ENCODE results near the gene CACNA2D3.

The CACNA2D3 gene

GRCh38 chr3:54131026-54131605 lies 8.8 kb downstream of the CACNA2D3 start:
- no peak for DNase-seq

DNA sequence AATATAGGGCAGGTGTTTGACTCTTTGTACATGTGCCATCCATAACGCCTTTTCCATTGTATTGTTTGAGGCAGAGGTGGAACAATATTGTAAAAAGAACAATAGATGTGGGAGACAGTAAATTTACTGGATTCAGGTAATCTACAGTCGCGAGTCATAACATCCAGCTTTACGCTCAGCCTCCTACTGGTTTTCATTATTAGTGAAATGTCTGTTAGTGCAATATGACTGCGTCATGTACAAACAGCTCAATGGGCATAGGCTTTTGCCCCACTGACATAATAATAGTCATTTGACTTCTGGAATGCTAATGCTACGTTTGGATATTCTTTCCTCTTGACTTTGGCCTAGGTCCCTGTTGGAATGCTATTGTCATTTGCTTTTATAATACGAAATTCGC lies 9.5 kb downstream of the CACNA2D3 start:
- DNase-seq, result no peak

- no peak for DNase-seq
These were observed 10.3 kb downstream of the CACNA2D3 start for GRCh38 chr3:54132685-54133084.

DNA sequence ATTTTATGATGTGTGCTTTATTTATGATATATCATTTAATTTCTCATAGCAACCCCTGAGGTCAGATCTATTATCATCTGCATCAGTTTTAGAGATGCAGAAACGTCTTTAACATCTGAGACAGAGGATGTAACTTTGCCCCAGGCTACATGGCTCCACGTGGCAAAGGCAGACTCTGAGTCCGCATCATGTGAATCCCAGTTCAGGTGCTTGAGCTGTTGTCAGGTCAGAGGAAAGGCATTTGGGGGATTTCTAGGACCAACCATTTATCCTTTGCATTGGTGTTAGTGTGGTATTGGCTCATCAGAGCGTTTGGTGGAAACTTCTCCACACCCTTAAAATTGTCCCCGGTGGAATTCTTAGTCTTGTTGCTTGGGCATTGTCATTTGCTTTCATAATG lies 10.8 kb downstream of the CACNA2D3 start:
- no peak for DNase-seq

DNA sequence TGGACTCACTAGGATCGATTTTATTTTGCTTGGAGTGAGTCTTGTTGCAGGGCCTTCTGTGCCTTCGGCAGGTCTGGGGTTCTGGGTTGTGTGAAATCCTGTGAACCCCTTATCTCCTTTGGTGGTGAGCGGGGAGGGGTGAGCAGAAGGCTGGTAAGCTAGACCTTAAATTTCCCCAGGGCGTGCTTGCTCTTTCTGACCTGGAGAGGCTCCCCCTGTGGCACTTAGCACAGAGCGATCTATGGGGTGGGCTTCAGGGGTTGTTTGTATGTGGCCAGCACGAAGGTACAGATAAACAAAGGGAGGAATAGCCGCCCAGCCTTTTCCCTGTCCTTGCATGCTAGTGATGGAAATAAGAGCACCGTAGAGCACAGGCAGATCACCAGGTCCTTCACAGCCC lies 11.8 kb downstream of the CACNA2D3 start:
- no peak for DNase-seq

- DNase-seq, result no peak
These were observed 12.4 kb downstream of the CACNA2D3 start for GRCh38 chr3:54134713-54135112.

- DNase-seq, result no peak
These were observed 15.0 kb downstream of the CACNA2D3 start for GRCh38 chr3:54137311-54137710.

DNA sequence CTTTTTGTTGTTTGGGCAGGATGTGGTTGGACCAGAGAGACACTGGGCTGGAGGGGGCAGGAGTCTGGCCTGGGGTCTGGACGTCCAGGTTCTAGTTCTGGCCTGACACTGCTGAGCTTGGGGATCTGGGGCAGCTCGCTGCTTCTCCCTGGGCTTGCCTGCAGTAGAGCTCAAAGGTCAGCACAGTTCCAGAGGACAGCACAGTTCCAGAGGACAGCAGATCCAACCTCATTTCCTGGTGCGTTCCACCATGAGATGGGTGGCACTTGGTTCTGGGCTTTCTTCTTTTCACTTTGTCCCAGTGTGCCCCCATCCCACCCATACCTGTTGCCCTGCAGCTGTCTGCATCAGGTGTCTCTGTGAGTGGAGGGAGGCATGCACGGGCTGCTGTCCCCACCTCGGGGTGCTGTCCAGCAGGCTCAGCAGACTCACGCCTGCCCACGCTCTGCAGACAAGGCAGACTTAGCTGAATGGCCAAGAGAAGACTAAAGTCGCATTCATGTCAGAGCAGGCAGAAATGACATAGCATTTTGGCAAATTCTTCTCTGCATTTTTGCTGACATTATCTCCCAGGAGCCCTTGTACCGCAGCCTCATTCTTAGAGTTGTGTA lies 16.7 kb downstream of the CACNA2D3 start:
- DNase-seq, result no peak

DNA sequence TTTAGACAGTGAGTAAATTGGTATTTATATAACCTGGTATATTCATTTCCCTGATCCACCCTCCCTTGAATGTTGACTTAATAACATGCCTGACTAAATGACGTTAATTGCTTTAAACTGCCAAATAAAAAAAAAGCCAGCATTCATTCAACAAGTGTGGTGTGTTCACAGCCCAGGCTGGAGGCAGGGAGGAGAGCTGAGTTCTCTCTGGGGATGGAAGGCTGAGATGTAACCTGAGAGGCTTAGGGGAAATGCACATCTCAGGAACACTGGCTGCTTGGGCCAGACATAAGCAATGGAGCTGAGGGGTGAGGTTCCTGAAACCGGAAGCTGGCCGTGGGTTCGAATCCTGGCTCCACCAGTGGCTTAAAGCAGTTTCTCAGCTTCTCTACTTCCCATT lies 17.3 kb downstream of the CACNA2D3 start:
- DNase-seq, result no peak

- DNase-seq, result no peak
These were observed 21.9 kb downstream of the CACNA2D3 start for GRCh38 chr3:54144284-54144683.

DNA sequence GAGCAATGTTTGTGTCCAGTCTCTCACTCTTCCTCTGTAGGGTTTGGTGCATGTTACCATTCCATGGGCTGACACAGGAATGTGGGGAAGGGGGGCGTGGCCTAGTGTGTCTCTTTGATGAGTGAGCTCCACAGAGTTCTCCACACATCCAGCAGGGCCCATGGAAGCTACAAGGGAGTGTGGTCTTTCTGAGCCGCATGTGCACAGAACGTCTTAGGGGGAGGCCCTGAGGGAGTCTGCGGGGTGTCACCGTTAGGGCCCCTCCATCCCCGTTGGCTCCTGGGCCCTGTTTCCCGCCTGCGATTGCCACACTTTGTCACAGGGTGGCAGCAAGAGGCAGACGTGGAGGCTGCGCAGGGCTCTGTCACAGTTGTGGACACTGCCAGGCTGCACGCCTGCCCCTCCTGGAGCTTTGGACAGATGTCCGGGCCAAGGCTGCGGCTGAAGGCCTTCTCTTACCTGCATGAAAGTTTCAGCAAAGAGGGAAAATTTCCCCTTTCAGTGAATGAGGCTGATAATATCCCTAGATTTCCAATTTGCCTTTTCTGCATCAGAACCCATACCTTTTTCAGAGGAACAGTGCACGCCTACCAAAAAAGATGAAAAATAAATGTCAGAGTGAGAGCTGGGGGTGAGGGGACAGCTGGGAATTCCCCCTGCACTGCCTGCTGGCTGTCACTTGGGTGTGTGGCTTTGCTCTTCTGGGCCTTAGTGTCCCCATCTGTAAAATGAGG lies 24.3 kb downstream of the CACNA2D3 start:
- DNase-seq, result no peak

GRCh38 chr3:54150864-54151467 lies 28.6 kb downstream of the CACNA2D3 start:
- no peak for DNase-seq

- DNase-seq, result no peak
These were observed 31.1 kb downstream of the CACNA2D3 start for GRCh38 chr3:54153477-54153876.

GRCh38 chr3:54157860-54158259 lies 35.5 kb downstream of the CACNA2D3 start:
- no peak for DNase-seq

- DNase-seq, result no peak
These were observed 37.6 kb downstream of the CACNA2D3 start for GRCh38 chr3:54159917-54160316.

- no peak for DNase-seq
These were observed 41.1 kb downstream of the CACNA2D3 start for GRCh38 chr3:54163441-54163840.

DNA sequence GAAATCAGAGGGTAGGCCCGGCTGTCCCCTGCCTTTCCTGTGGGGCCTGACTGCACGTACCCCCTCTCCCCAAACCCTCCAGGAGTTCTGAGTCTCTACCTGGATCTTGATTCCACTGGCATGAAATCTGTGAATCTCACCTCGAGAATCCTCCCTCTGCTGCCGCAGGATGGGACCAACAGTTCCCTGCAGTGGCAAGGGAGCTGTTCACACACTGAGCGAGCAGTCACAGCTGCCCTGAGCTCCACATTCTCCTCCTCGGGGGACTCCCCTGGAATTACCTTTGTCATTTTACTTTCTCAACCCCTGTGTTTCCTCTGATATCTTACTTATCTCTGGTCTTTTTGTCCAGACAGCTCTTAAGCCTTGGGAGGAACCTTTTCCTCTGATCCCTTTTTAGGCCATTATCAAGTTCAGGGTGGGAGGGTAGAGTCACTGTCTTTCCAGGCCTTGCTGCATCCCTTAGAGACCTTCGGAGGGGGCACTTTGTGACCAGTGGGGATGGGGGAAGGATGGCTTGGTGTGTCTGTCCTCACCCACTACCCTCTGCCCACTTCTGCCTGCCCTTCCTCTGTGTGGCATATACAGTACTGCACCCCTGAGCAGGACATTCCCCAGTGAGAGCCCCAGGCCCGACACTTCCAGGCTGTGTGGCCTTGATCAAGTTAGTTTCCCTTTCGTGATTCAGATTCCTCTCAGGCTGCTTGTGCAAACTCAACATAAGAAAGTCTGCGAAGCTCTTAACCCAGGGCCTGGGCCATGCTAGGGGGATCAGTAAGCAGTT lies 42.0 kb downstream of the CACNA2D3 start:
- no peak for DNase-seq

DNA sequence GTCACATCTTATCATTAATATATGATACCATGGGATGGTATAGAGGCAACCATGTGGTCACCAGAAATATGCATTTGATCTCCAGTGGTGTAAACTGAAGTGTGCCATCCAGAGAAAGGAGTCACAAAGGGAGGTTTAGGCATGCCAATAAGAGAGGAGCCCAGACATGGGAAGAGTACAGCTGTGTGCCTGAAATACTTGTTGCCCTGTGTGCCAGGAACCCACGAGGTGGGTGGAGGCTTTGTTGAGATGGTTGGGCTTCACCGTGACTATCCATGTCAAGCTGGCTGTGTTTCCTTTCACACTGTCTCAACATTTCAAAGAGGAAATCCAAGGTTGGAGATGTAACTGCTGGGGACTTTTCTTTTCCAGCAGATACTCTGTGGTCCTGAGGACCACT lies 43.5 kb downstream of the CACNA2D3 start:
- no peak for DNase-seq

GRCh38 chr3:54167999-54168398 lies 45.6 kb downstream of the CACNA2D3 start:
- no peak for DNase-seq

DNA sequence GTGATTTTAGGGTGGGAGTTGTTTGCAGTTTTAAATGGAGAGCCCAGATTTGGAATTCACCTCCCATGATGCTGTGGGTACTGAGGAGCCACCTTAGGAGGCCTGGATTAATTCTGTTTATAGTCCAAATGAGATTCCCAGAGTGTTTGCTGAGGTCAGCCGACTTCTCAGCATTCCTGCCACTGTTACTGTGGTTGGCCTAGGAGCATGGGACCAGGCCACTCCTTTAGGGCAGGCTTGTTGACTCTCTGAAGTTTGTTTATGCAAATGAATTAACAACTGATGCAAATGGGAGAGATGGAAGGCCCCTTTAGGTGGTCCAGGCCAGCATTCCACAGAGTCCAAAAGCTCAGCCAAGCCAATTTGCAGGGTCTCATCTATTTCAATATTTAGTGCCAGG lies 46.1 kb downstream of the CACNA2D3 start:
- no peak for DNase-seq

DNA sequence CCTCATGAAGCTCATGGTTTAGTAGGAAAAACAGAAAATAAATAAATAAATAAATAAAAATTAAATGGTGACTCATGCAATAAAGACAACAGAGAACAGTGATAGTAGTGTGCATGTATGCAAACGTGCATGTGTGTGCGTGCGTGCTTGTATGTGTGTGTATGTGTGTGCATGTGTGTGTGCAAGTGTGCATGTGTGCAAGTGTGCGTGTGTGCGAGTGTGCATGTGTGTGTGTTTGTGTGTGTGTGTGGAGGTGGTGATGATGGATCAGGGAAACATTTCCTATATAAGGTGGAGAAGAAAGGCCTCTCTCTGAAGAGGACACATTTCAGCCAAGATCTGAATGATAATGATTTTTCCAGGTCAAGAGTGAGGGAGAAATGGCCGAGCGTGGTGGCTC lies 47.2 kb downstream of the CACNA2D3 start:
- DNase-seq, result no peak

DNA sequence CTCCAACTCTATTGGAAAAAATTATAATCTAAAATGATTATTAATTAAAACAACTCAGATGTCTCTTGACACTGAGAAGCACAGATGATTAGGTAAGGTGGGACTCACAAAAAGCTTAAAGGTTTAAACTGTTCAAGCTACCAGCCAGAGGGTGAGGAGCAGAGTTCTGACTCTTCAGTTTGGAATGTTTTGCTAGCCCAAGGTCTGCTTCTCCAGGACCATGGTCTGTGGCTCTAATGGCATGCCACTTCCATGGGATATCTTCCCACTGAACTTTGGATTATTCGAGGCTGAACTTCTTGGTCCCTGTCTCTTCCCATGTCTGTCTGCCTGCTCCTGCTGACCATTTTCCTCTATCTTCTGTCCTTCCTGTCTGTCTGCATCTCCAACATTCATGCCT lies 49.2 kb downstream of the CACNA2D3 start:
- no peak for DNase-seq

DNA sequence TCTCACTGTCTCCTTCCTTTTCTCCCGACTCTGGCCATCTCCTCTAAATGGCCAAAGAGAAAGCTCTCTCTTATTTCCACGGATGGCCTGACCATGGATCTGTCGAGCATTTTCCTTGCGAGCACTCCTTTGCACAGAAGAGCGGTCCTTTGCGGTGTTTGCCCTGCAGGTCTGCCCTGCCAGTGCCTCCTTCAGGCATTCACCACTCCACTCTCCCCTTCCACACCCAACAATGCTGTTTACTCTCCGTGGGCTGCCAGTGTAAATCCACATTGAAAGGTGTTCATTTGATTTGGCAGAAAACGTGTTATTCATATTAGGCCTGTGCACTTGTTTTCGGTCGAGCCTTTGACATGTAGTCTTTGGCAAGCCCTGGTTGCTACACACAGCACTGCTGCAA lies 49.6 kb downstream of the CACNA2D3 start:
- no peak for DNase-seq

Measured in CD4-positive, alpha-beta T cell treated with Interleukin-4 for 1 hour (primary cell).